Lung microvascular endothelial cell (primary cell): ENCODE data around the gene C1orf146. TPM values are rescaled to one million over a fixed set of nuclear protein-coding genes. Genes with fewer than 3 reads are reported as not detected.
"Not testable (repeated sequence)": the region's sequence is repeated elsewhere in the genome, so short reads cannot be mapped to it uniquely, and the experiment has no call there.

Source experiments
- DNase-seq, 2 donors: peaks; one replicate each; pipeline versions ENCODE4 v3.0.0 to v3.0.0-alpha.2; 2010; ENCODE audit warnings: low read depth in 2 of 2
- total RNA-seq: library from RNA; depleted of rRNA; stranded (reverse); fragments of >200 nt; gene quantifications from 2 replicates; pipeline ENCODE4 v1.2.1, GENCODE V29; 2014

The C1orf146 gene
- not detected in 2 replicates for total RNA-seq

DNA sequence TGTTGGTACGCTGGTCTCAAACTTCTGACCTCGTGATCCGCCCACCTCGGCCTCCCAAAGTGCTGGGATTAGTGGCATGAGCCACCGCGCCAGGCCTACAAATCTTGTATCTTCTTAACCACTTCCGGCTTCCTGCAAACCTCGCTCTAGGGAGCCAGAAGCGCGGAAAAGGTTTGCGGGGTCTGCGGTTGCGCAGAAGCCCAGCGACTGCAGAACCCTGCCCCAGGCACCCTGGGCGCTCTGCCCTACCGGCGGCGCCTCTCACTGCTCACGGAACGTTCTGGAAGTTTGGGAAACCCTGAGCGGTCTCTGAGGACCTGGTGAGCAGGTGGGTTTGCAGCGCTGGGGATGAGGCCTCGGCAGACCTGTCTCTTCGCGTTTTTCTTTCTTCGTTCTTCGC is at the start of gene C1orf146:
C1orf146 (plus strand) TSS at position 195 of the 400 bp plus-strand sequence. CDS start 13,506 bp downstream, outside the sequence.
- DNase-seq: no peak

- no peak for DNase-seq
These were observed 49.1 kb upstream of the C1orf146 start for GRCh38 chr1:92168657-92169056.

DNA sequence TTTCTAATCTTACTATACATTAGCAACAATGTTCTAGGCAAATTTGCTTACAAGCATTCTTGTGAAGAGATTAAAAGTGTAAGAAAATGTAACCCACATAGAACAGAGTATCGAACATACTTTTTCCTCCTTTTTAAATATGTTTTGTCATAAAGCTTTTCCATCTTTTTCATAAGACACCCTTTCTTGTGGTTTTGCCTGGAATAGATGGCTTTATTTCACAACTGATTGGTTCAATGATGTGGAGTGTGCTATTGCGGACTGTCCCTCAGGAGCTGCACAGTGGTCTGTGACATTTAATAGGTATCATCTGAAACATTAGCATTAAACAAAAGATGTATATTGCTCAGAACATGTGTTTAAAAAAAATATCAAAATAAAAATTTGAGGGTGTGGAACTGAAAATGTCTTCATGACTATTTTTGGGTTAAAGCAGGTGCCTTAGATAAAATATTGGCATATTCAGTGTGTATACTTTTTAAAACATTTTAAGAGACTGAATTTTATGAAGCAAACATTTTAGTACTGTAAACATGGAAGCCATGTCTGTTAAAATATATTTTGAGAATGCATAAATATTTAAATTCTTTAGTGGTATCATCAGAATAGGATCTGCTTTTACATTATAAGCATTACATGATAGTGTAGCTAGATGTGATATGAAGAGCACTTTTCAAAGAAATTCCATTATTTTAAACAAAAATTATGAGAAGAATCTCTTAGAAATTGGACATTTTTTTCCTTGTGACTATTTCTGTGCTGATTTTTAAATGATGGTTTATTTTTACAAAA is 48.3 kb upstream of the C1orf146 start:
- no peak for DNase-seq

- DNase-seq: peak in 1 of 2 donors; percentile 4
These were observed 33.1 kb upstream of the C1orf146 start for GRCh38 chr1:92184632-92185031.

DNA sequence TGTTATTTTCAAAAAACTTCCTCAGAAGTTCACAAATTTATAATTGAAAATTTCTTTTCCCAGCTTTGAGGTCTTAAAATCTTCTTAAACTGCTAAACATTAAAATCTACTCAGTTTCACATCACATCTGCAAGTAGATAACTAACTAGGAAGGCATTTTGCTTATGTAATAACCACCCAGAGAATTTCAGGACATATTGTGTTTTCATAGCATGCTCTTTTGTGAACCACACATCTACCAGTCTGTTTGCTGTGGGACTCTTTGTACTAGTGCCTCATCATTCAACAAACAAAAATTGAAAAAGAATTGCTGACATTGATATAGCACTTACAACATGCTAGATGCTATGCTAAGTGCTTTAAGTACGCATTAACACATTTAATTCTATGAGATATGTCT is 31.6 kb upstream of the C1orf146 start:
- DNase-seq: no peak

GRCh38 chr1:92188436-92189255 is 29.1 kb upstream of the C1orf146 start:
- DNase-seq: no peak

DNA sequence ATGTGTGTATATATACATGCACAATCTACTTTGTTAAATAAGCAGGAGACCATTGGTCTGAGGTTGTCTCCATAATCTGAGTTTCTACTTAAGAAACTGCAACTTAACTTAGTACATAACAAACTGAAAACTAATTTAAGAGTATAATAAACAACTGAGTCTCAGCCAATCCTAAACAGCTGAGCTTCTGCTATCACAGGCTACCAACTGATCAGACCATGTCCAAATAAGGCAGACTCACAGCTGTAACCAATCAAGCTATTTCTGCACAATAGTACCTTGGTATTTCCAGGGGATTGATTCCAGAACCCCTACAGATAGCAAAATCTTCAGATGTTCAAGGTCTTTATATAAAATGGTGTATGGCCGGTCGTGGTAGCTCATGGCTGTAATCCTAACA is 26.0 kb upstream of the C1orf146 start:
- no peak for DNase-seq

GRCh38 chr1:92192246-92192645 is 25.5 kb upstream of the C1orf146 start:
- no peak for DNase-seq

- no peak for DNase-seq
These were observed 23.2 kb upstream of the C1orf146 start for GRCh38 chr1:92194511-92194910.

DNA sequence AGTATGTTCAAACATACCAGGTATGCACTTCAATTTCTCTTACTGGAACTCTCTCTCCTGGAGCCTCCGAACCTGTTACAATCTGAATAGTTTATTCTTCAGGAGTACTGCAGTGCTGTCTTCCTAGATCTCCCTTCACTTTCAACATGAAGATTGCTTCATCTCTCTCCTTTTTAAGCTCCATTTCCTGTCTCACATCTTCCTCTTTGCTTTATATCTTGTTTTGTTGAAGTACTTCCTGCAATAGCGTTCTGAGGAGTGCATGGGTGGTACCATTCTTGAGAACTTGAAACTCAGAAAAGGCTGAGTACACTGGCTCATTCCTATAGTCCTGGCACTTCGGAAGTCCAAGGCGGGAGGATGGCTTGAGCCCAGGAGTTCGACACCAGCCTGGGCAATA is 15.7 kb upstream of the C1orf146 start:
- DNase-seq: no peak

DNA sequence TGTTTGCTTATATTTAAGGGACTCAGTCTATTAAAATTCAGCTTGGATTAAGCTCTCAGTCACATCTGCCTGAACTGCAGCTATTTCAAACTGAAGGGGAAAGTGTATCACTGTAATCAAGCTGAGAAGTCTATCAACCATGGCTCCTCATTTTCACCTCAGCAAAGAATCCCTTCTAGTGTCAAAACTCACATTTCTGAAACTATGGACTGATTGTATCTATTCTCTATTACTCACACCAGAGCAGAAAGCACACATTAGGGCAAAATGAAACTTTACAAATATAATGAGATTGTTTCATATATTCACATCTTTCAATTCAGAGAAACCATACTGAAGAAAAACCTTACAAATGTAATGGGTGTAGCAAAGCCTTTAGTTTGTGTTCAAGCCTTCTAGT is 14.6 kb upstream of the C1orf146 start:
- no peak for DNase-seq

- DNase-seq: peak in 1 of 2 donors; percentile 10
These were observed 7.0 kb upstream of the C1orf146 start for GRCh38 chr1:92210701-92211100.

DNA sequence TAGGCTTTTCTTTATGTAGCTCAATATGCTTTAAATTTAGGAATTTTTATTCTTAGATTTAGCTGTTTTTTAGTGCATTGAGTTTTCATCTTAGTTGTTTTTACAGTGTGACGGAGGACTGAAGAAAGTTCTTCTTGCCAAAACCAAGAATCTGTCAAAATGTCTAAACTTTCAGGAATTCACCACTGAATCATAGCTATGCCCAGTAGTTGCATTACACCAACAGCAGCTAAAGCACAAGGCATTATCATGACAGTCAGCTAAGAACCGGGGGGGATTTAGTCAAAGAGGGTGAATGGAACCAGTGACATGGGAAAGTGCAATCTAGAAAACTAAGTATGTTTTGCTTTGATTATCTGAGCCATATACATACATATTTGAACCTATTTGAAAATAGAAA is 6.5 kb upstream of the C1orf146 start:
- peak in 1 of 2 donors; percentile 6 for DNase-seq

DNA sequence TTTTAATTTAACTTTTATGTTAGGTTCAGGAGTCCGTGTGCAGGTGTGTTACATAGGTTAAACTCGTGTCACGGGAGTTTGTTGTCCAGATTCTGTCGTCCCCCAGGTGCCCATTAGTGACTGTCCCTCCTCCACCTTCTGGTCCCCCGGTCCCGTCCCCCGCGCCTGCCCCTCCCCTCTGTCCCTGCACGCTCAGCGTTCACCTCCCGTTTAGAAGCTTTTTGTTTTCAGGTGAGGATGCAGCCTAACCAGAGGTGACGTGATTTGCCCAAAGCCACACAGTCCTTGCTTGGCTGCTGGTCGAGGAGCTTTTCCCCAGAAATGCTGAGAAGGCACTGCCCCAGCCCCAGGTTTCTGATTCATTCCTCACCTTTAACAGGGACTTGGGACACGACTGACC is 844 bp downstream of the C1orf146 start:
- no peak for DNase-seq

DNA sequence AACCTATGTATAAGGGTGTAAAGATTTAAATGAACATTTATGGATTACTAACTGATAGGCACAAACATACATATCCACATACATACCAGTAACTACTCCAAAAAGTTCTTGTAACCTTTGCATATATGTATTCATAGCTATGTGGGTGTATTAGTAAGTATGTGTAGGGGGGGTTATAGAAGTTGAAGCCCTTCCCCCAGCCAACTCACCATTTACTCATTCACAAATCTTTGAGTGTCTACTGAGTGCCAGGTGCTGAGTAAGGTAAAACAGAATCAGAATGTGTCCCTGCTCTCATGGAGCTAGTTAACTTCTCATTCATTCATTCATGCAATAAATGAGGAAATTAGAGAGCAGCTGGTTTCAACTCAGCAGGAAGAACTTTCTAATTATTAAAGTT is 1.3 kb downstream of the C1orf146 start:
- no peak for DNase-seq

DNA sequence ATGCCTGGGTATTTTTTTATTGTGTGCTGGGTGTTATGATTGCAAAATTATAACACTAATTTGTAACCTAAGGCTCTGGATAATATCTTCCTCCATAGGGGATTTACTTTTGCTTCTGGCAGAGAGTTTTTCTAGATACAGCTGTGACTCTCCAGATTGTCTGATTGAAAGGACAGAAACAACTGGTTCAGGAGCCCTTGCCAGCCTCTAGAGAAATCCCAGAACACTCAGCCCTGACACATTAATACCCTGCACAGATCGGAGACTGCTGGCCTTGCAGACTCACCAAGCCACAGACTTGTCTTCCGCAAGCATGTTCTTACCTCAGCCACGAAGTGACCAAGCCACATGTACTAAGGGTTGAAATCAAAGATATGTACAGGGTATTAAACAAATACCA is 10.7 kb downstream of the C1orf146 start:
- DNase-seq: no peak

DNA sequence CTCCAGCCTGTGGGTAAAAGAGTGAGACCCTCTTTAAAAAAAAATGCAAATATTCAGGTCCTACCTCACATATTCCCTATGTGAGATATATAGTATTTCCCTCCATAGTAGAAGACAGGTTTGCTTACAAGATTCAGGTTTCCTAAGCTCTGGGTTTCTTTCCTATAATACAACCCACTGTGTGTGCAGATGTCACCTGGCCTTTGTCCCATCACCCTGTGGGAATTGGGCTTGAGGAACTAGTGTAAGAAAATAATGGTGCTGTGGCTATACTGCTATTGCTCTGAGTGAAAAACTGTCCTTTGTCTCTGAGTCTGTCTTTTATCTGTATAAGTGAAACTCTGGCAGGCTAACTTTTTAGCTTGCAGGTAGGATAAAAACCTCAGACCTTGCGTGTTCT is 13.0 kb downstream of the C1orf146 start:
- no peak for DNase-seq

DNA sequence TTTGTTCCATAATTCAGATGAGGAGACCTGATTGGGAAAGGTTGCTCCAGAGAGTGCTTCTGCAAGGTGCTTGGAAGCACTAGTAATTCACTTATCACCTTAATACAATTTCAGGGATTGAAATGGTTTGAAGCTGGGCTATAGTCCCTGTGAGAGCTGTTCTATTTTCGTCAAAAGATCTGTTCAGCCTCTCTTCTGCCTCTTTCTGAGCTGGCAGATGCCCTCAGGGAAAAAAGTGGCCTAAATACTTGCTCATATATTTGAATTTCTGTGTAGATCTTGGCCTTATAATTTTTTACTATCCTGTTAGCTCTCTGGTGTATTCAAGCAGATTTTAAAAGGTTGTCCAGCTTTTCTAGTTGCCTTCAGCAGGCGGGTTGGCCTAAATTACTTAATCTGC is 22.3 kb downstream of the C1orf146 start:
- no peak for DNase-seq

DNA sequence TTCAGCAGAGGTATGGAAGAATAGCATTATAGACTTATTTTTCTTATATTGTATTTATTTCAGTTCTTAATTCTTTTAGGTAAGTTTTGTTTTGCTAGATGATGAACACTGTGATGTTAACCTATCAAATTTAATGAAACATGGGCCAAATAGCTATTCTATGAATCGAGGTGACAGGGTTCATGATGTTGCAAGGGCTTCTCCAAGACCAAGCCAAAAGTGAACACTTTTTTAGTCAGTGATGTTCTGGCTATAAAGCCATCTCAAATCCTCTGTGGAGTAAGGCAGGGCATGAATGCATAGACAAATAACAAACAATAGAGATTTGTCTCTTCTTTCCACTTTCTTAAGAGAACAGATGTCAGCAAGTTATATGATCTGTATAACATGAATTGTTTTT is 26.7 kb downstream of the C1orf146 start:
- DNase-seq: no peak

- DNase-seq: not testable (repeated sequence)
These were observed 37.0 kb downstream of the C1orf146 start for GRCh38 chr1:92254714-92255113.

DNA sequence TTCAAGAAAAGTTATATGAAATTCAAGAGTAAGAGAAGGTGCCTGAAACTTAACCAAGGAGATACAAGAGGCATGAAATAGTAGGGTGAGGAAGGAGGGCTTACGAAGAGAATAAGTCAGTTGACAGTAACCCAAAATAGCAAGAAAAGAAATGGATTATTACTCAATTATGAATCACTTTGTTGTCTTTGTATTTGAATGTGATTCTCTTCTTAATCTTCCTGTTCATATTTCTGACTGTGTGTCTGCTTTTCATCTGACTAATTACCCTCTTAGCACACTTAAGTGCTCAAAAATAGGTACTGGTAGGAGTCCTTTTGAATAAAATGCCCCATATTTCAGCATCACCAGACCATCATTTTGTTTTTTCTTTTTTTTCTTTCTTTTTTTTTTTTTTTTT is 41.6 kb downstream of the C1orf146 start:
- peak in 1 of 2 donors; percentile 2 for DNase-seq

DNA sequence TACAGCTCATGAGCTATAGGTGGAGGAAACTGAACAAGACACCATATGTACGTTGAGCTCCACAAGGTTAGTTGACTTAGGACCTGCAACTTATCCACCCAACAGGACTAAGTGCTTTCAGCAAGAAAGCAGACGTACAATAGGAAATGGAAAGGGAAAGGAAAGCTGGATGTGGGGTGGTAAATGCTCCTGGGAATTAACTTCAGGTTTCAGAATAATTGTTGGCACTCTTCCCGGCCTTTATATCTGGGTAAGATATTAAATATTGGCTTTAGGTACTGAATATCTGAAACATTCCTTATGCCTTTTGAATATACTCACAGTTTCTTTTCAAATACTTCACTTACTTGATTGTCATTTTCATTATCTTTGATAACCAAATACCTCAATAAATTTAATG is 44.8 kb downstream of the C1orf146 start:
- no peak for DNase-seq

DNA sequence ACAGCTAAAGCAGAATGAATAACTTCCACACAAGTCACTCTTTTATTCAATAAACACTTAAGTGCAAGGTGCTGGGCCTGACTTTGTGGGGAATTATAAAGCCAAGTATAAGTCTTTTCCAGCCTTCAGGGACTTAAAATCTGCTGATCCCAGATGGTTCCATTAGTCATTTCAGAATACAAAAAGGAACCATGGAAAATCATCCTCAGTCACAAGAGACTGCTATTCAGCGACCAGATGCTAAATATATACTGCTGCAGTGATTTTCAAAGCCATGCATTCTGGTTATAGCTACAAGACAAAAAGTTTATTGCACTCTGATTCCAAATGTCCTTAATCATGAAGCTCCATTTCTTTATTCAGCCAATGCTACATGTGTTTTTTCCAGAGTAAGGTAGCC is 55.3 kb downstream of the C1orf146 start:
- DNase-seq: no peak
